ENCODE measurements around the gene NUDT1. TPM values are rescaled to one million over a fixed set of nuclear protein-coding genes. Genes with fewer than 3 reads are reported as not detected.

The NUDT1 gene
- total RNA-seq, 8 experiments from 2014 or later = 11.0 to 46.5 (median 14.7) TPM

GRCh38 chr7:2255145-2256139, 13.4 kb downstream of the NUDT1 start:
- in situ Hi-C loops (cut with MboI; ENCODE audit: low pct_unique_long_range_greater_than_20kb in 2 of 9, low sequenced_read_pairs in 9 of 9, unreplicated experiment in 9 of 9) = no loop called here
- WGBS, 10 experiments = 82 to 100% (median 93%) methylated on average over 1 to 13 of the region's 33 CpGs; no CpG with 5 or more reads in 4 of the 10 experiments
- no peaks in the 10 kb centered on the region for H3K4me1 ChIP-seq (replicated peaks in 1 of 2)
- no peak overlapping the region for H3K27ac ChIP-seq
- H3K4me3 ChIP-seq = no peak overlapping the region
- no peak for ATAC-seq (replicated peaks in 6 of 8)

- no peak overlapping the region for H3K4me3 ChIP-seq
- no peak overlapping the region for H3K27ac ChIP-seq
- in situ Hi-C loops (cut with MboI; ENCODE audit: low pct_unique_long_range_greater_than_20kb in 2 of 9, low sequenced_read_pairs in 9 of 9, unreplicated experiment in 9 of 9) = no loop called here
- 82 to 100% (median 96%) methylated on average over 1 to 14 of the region's 44 CpGs; no CpG with 5 or more reads in 4 of the 10 experiments for WGBS, 10 experiments
- no peaks in the 10 kb centered on the region for H3K4me1 ChIP-seq (replicated peaks in 1 of 2)
- ATAC-seq (replicated peaks in 6 of 8) = no peak
Observed at GRCh38 chr7:2256306-2257045, 14.4 kb downstream of the NUDT1 start.

GRCh38 chr7:2257046-2257551, 15.1 kb downstream of the NUDT1 start:
- no peak for ATAC-seq (replicated peaks in 6 of 8)
- WGBS, 10 experiments = 90 to 100% (median 100%) methylated on average over 1 to 9 of the region's 38 CpGs; no CpG with 5 or more reads in 3 of the 10 experiments
- in situ Hi-C loops (cut with MboI; ENCODE audit: low pct_unique_long_range_greater_than_20kb in 2 of 9, low sequenced_read_pairs in 9 of 9, unreplicated experiment in 9 of 9) = no loop called here
- H3K4me3 ChIP-seq = no peak overlapping the region
- no peak overlapping the region for H3K27ac ChIP-seq
- H3K4me1 ChIP-seq (replicated peaks in 1 of 2) = no peaks in the 10 kb centered on the region

- ATAC-seq (replicated peaks in 6 of 8) = no peak
- H3K27ac ChIP-seq = no peak overlapping the region
- no peaks in the 10 kb centered on the region for H3K4me1 ChIP-seq (replicated peaks in 1 of 2)
- 79 to 100% (median 94%) methylated on average over 1 to 8 of the region's 17 CpGs; no CpG with 5 or more reads in 3 of the 10 experiments for WGBS, 10 experiments
- no peak overlapping the region for H3K4me3 ChIP-seq
- in situ Hi-C loops (cut with MboI; ENCODE audit: low pct_unique_long_range_greater_than_20kb in 2 of 9, low sequenced_read_pairs in 9 of 9, unreplicated experiment in 9 of 9) = no loop called here
Observed at GRCh38 chr7:2257651-2258050, 15.6 kb downstream of the NUDT1 start.

- WGBS, 10 experiments = 80 to 97% (median 94%) methylated on average over 1 to 6 of the region's 34 CpGs; no CpG with 5 or more reads in 5 of the 10 experiments
- ATAC-seq (replicated peaks in 6 of 8) = no peak
- H3K4me3 ChIP-seq = no peak overlapping the region
- no peaks in the 10 kb centered on the region for H3K4me1 ChIP-seq (replicated peaks in 1 of 2)
- in situ Hi-C loops (cut with MboI; ENCODE audit: low pct_unique_long_range_greater_than_20kb in 2 of 9, low sequenced_read_pairs in 9 of 9, unreplicated experiment in 9 of 9) = no loop called here
- H3K27ac ChIP-seq = no peak overlapping the region
Observed at GRCh38 chr7:2258661-2259365, 16.8 kb downstream of the NUDT1 start.

GRCh38 chr7:2259480-2259879, 17.5 kb downstream of the NUDT1 start:
- 57 to 100% (median 76%) methylated on average over 1 to 2 of the region's 9 CpGs; no CpG with 5 or more reads in 4 of the 10 experiments for WGBS, 10 experiments
- Histone ChIP-seq H3K4me3 (no peak overlapping the region), H3K27ac (no peak overlapping the region), H3K4me1 (replicated peaks in 1 of 2) (no peaks in the 10 kb centered on the region)
- in situ Hi-C loops (cut with MboI; ENCODE audit: low pct_unique_long_range_greater_than_20kb in 2 of 9, low sequenced_read_pairs in 9 of 9, unreplicated experiment in 9 of 9) = no loop called here
- no peak for ATAC-seq (replicated peaks in 6 of 8)

- Histone ChIP-seq H3K27ac (no peak overlapping the region), H3K4me3 (no peak overlapping the region), H3K4me1 (replicated peaks in 1 of 2) (no peaks in the 10 kb centered on the region)
- in situ Hi-C loops (cut with MboI; ENCODE audit: low pct_unique_long_range_greater_than_20kb in 2 of 9, low sequenced_read_pairs in 9 of 9, unreplicated experiment in 9 of 9) = no loop called here
- 86 to 100% (median 100%) methylated on average over 1 to 2 of the region's 5 CpGs; no CpG with 5 or more reads in 5 of the 10 experiments for WGBS, 10 experiments
- peak in 2 of 8 experiments; percentile 56 to 68 for ATAC-seq (replicated peaks in 6 of 8)
Observed at GRCh38 chr7:2260820-2261219, 18.8 kb downstream of the NUDT1 start.

- in situ Hi-C loops (cut with MboI; ENCODE audit: low pct_unique_long_range_greater_than_20kb in 2 of 9, low sequenced_read_pairs in 9 of 9, unreplicated experiment in 9 of 9) = no loop called here
- no peak for ATAC-seq (replicated peaks in 6 of 8)
- 87 to 100% (median 94%) methylated on average over 1 to 12 of the region's 14 CpGs; no CpG with 5 or more reads in 4 of the 10 experiments for WGBS, 10 experiments
- no peak overlapping the region for H3K4me3 ChIP-seq
- no peaks in the 10 kb centered on the region for H3K4me1 ChIP-seq (replicated peaks in 1 of 2)
- H3K27ac ChIP-seq = no peak overlapping the region
Observed at GRCh38 chr7:2261611-2262010, 19.6 kb downstream of the NUDT1 start.

GRCh38 chr7:2263176-2263575, 21.1 kb downstream of the NUDT1 start:
- no peak overlapping the region for H3K4me3 ChIP-seq
- H3K4me1 ChIP-seq (replicated peaks in 1 of 2) = no peaks in the 10 kb centered on the region
- no peak for ATAC-seq (replicated peaks in 6 of 8)
- in situ Hi-C loops (cut with MboI; ENCODE audit: low pct_unique_long_range_greater_than_20kb in 2 of 9, low sequenced_read_pairs in 9 of 9, unreplicated experiment in 9 of 9) = no loop called here
- no peak overlapping the region for H3K27ac ChIP-seq
- 80 to 100% (median 93%) methylated on average over 1 to 6 of the region's 18 CpGs; no CpG with 5 or more reads in 5 of the 10 experiments for WGBS, 10 experiments

GRCh38 chr7:2264158-2264557, 22.1 kb downstream of the NUDT1 start:
- in situ Hi-C loops (cut with MboI; ENCODE audit: low pct_unique_long_range_greater_than_20kb in 2 of 9, low sequenced_read_pairs in 9 of 9, unreplicated experiment in 9 of 9) = no loop called here
- no peaks in the 10 kb centered on the region for H3K4me1 ChIP-seq (replicated peaks in 1 of 2)
- 88 to 100% (median 100%) methylated on average over 1 to 13 of the region's 23 CpGs; no CpG with 5 or more reads in 3 of the 10 experiments for WGBS, 10 experiments

GRCh38 chr7:2266911-2267310, 24.9 kb downstream of the NUDT1 start:
- WGBS, 10 experiments = 46 to 100% (median 82%) methylated on average over 1 to 5 of the region's 10 CpGs; no CpG with 5 or more reads in 4 of the 10 experiments
- ATAC-seq (replicated peaks in 6 of 8) = peak in 2 of 8 experiments; percentile 22 to 24
- H3K27ac ChIP-seq = no peak overlapping the region
- H3K4me3 ChIP-seq = no peak overlapping the region
- no peaks in the 10 kb centered on the region for H3K4me1 ChIP-seq (replicated peaks in 1 of 2)
- in situ Hi-C loops (cut with MboI; ENCODE audit: low pct_unique_long_range_greater_than_20kb in 2 of 9, low sequenced_read_pairs in 9 of 9, unreplicated experiment in 9 of 9) = no loop called here

More at GRCh38 chr7:2264158-2264557, 22.1 kb downstream of the NUDT1 start:
- Histone ChIP-seq H3K4me3 (no peak overlapping the region), H3K27ac (no peak overlapping the region)
- ATAC-seq (replicated peaks in 6 of 8) = no peak

Measured in motor neuron (in vitro differentiated cells).